ENCODE measurements around the gene CALML6.

DNA sequence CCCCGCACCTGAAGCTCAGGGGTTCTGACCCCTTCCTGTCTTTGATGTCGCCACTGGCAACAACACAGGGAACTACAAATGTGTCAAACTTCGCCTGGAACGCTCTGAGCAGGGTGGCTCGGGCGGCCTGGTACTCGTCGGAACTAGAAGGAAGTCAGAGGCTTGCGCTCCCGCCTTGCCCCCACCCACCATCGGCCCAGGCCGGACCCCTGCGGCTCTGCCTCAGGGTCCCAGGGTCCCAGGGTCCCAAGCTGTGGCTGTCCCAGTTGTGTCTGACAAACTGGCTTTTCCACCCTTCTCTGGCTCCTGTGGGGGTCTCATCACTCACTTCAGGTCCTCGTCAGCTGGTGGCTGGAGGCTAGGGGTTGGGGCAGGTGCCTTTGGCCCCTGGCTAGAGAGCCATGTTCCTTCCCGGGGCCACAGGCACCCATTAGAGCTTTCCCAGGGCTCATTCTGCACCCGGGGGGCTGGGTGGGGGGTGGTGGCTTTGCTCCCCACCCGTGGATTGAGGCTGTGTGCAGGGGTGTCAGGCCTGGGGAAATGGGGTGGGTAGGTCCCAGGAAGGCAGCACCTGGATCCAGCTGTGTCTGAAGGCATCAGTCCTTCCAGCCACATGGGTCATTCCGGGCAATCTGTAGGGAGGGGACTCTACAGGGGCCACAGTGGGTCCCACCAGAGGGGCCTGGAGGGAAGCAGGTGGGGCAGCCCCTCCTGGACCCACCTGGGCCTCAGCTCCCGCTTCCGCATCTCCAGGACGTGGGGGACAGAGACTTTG is 12.0 kb downstream of the CALML6 start:
- TF ChIP-seq, protein P1, sequence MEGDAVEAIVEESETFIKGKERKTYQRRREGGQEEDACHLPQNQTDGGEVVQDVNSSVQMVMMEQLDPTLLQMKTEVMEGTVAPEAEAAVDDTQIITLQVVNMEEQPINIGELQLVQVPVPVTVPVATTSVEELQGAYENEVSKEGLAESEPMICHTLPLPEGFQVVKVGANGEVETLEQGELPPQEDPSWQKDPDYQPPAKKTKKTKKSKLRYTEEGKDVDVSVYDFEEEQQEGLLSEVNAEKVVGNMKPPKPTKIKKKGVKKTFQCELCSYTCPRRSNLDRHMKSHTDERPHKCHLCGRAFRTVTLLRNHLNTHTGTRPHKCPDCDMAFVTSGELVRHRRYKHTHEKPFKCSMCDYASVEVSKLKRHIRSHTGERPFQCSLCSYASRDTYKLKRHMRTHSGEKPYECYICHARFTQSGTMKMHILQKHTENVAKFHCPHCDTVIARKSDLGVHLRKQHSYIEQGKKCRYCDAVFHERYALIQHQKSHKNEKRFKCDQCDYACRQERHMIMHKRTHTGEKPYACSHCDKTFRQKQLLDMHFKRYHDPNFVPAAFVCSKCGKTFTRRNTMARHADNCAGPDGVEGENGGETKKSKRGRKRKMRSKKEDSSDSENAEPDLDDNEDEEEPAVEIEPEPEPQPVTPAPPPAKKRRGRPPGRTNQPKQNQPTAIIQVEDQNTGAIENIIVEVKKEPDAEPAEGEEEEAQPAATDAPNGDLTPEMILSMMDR (IDR thresholded peaks at IDR 0.05 in 4 of 5, conservative IDR thresholded peaks at IDR 0.05 in 1 of 5): no peak
- no peak for TF ChIP-seq POLR2A (IDR thresholded peaks at IDR 0.05)

Data from gastrocnemius medialis (tissue), 4 donors.